ENCODE measurements around the gene HSPG2. TPM values are rescaled to one million over a fixed set of nuclear protein-coding genes. Genes with fewer than 3 reads are reported as not detected.
A peak's percentile ranks its signal among the peaks of the same experiment; 100 is the strongest.
"Not testable (repeated sequence)": the region's sequence is repeated elsewhere in the genome, so short reads cannot be mapped to it uniquely, and the experiment has no call there.

Gene HSPG2
- total RNA-seq, result 221 to 226 TPM (median 221 TPM) in 3 replicates

- Mint-ChIP-seq H3K27me3 (ENCODE audit: low read depth) (no peaks in the 10 kb centered on the region), H3K27ac (peak within 1 kb of the TSS; percentile 97), H3K9me3 (no peaks in the 10 kb centered on the region), H3K36me3 (no peaks in the 10 kb centered on the region), H3K4me3 (peak within 1 kb of the TSS; percentile 76), H3K4me1 (peaks cover 64% of the 10 kb centered on the region)
- no peak for DNase-seq (ENCODE audit: low spot score in 2 of 2, unreplicated experiment in 2 of 2)
- TF ChIP-seq CTCF (IDR thresholded peaks at IDR 0.05; ENCODE audit: unreplicated experiment), result no peak
Observed at GRCh38 chr1:21937034-21937371, at the start of gene HSPG2. TSS of gene HSPG2 (minus strand) at chr1:21937310. CDS start at chr1:21937217, 93 bp downstream.

DNA sequence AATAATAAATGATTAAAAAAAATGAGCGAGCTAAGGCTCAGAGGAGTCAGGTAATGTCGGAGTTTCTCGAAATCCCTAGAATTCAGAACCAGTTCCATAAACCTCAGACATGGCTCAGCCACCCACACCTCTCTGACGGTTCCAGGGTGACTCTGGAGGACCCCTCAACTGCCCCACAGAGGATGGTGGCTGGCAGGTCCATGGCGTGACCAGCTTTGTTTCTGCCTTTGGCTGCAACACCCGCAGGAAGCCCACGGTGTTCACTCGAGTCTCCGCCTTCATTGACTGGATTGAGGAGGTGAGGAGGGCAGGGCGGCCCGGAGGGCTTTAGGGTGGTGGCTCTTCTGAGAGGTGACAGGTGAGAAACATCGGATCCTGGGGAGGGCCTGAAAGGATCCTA is 49.3 kb upstream of the HSPG2 start:
- not testable (repeated sequence) for H3K36me3 Mint-ChIP-seq; DNase-seq (ENCODE audit: low spot score in 2 of 2, unreplicated experiment in 2 of 2); H3K9me3 Mint-ChIP-seq; H3K4me3 Mint-ChIP-seq; H3K4me1 Mint-ChIP-seq; H3K27ac Mint-ChIP-seq; H3K27me3 Mint-ChIP-seq (ENCODE audit: low read depth)

- not testable (repeated sequence) for H3K9me3 Mint-ChIP-seq; H3K27ac Mint-ChIP-seq; H3K4me3 Mint-ChIP-seq; H3K4me1 Mint-ChIP-seq; H3K27me3 Mint-ChIP-seq (ENCODE audit: low read depth); H3K36me3 Mint-ChIP-seq; DNase-seq (ENCODE audit: low spot score in 2 of 2, unreplicated experiment in 2 of 2)
Observed at GRCh38 chr1:21985893-21986292, 48.8 kb upstream of the HSPG2 start.

- not testable (repeated sequence) for H3K4me3 Mint-ChIP-seq; DNase-seq (ENCODE audit: low spot score in 2 of 2, unreplicated experiment in 2 of 2); H3K9me3 Mint-ChIP-seq; H3K27me3 Mint-ChIP-seq (ENCODE audit: low read depth); H3K36me3 Mint-ChIP-seq; H3K4me1 Mint-ChIP-seq; H3K27ac Mint-ChIP-seq
Observed at GRCh38 chr1:21983539-21983938, 46.4 kb upstream of the HSPG2 start.

- not testable (repeated sequence) for H3K4me1 Mint-ChIP-seq; H3K36me3 Mint-ChIP-seq; H3K27me3 Mint-ChIP-seq (ENCODE audit: low read depth); H3K27ac Mint-ChIP-seq; DNase-seq (ENCODE audit: low spot score in 2 of 2, unreplicated experiment in 2 of 2); H3K9me3 Mint-ChIP-seq; H3K4me3 Mint-ChIP-seq
Observed at GRCh38 chr1:21982122-21982521, 45.0 kb upstream of the HSPG2 start.

DNA sequence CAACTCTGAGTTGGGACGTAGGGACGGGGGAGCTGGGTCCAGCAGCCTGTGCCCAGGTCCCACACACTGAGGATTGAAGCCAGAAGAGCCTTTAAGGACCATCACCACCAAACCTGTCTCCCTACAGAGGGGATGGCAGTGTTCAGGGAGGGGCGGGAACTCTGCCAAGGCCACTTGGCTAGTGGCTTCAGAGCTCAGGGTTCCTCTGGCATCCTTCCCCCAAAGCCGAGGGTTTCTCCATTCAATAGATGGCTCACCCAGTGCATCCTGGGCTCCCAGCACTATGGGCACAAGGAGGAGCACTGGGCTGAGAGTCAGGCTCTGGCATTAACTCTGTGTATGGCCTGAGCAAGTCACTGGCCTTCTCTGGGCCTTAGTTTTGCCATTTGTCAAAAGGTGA is 44.1 kb upstream of the HSPG2 start:
- H3K4me3 Mint-ChIP-seq; DNase-seq (ENCODE audit: low spot score in 2 of 2, unreplicated experiment in 2 of 2); H3K4me1 Mint-ChIP-seq; H3K9me3 Mint-ChIP-seq; H3K27ac Mint-ChIP-seq; H3K36me3 Mint-ChIP-seq; H3K27me3 Mint-ChIP-seq (ENCODE audit: low read depth): not testable (repeated sequence)

DNA sequence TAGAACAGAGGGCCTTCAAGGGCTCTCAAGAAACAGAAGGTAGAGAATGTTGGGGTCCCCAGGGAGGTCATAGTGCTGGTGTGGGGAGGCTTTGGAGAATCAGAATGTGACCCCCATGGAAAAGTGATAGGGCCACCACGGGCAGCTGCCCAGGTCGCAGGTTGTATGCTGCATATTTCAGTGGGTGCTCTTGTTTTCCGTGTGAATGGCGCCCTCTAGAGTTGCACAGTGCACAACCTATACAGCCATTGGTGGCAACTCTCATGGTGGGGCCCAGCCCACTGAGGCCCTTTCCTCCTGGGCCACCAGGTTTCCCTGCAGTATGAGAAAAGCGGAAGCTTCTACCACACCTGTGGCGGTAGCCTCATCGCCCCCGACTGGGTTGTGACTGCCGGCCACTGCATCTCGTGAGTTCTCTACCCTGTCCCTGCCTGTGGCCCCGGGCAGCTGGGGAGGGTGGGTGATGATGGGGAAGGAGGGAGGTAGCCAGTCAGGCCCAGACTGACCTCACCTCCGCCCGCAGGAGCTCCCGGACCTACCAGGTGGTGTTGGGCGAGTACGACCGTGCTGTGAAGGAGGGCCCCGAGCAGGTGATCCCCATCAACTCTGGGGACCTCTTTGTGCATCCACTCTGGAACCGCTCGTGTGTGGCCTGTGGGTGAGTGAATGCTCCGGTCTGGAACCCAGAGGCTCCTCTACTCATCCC is 43.6 kb upstream of the HSPG2 start:
- DNase-seq (ENCODE audit: low spot score in 2 of 2, unreplicated experiment in 2 of 2); H3K9me3 Mint-ChIP-seq; H3K4me1 Mint-ChIP-seq; H3K4me3 Mint-ChIP-seq; H3K27me3 Mint-ChIP-seq (ENCODE audit: low read depth); H3K27ac Mint-ChIP-seq; H3K36me3 Mint-ChIP-seq: not testable (repeated sequence)

DNA sequence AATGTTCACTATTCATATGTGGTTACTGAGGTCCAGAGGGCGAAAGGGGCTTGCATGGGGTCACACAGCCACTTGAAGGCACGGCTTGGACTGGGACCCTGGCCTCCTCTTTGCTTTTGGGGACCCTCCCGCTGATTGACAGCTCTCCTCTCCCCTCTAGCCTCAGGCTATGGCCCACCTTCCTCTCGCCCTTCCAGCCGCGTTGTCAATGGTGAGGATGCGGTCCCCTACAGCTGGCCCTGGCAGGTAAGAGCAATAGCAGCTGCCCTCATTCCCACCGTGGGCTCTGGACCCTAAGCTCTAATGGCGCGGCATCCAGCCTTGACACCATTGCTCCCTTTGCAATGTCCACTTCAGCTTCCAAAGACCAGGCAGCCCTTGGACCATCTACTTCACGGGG is 41.1 kb upstream of the HSPG2 start:
- H3K36me3 Mint-ChIP-seq; H3K4me3 Mint-ChIP-seq; H3K27me3 Mint-ChIP-seq (ENCODE audit: low read depth); H3K27ac Mint-ChIP-seq; H3K4me1 Mint-ChIP-seq; H3K9me3 Mint-ChIP-seq; DNase-seq (ENCODE audit: low spot score in 2 of 2, unreplicated experiment in 2 of 2): not testable (repeated sequence)

- H3K4me1 Mint-ChIP-seq; H3K27me3 Mint-ChIP-seq (ENCODE audit: low read depth); DNase-seq (ENCODE audit: low spot score in 2 of 2, unreplicated experiment in 2 of 2); H3K9me3 Mint-ChIP-seq; H3K36me3 Mint-ChIP-seq; H3K27ac Mint-ChIP-seq; H3K4me3 Mint-ChIP-seq: not testable (repeated sequence)
Observed at GRCh38 chr1:21976703-21977239, 39.7 kb upstream of the HSPG2 start, which contains the start of gene CELA3B. TSS of gene CELA3B (plus strand) at chr1:21977022. CDS start at chr1:21977040, 18 bp downstream.

DNA sequence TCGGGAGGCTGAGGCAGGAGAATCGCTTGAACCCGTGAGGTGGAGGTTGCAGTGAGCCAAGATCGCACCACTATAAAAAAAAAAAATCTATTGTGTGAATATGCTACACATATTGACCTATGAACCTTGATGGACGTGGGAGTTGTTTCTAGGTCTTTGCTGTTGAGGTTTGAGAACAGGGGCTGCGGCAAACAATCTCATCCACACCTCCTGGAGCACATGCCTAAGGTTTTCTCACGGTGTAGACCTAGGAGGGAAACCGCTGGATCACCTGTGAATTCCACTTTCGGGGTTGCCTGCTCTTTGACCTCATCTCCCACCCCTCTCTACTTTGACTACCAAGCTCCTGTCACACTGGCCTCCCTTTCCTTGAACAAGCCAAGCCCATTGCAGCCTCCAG is 38.2 kb upstream of the HSPG2 start:
- not testable (repeated sequence) for H3K4me3 Mint-ChIP-seq; H3K9me3 Mint-ChIP-seq; H3K27me3 Mint-ChIP-seq (ENCODE audit: low read depth); H3K36me3 Mint-ChIP-seq; H3K4me1 Mint-ChIP-seq; H3K27ac Mint-ChIP-seq; DNase-seq (ENCODE audit: low spot score in 2 of 2, unreplicated experiment in 2 of 2)

DNA sequence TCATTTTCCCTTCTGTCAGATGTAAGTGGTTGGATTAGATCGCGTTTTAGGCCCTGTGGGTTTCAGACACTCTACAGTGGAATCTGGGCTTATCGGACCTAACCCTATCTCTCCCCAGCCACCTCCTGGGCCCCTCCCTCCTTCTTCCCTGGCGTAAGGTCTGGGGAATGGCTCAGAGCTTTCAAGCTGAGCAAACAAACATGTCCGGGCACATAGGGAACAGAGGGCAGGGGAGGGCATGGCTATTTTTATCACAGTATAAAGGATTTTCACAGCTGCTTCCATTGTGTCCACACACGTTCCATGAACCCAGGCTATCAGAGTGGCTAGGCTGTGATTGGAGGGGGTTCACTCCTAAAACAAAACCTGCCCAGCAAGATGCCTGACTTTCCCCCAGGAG is 37.6 kb upstream of the HSPG2 start:
- not testable (repeated sequence) for H3K9me3 Mint-ChIP-seq; DNase-seq (ENCODE audit: low spot score in 2 of 2, unreplicated experiment in 2 of 2); H3K36me3 Mint-ChIP-seq; H3K27me3 Mint-ChIP-seq (ENCODE audit: low read depth); H3K4me3 Mint-ChIP-seq; H3K4me1 Mint-ChIP-seq
- H3K27ac Mint-ChIP-seq, result peak overlapping the region; percentile 34

GRCh38 chr1:21973948-21974347 is 36.8 kb upstream of the HSPG2 start:
- H3K4me1 Mint-ChIP-seq; DNase-seq (ENCODE audit: low spot score in 2 of 2, unreplicated experiment in 2 of 2); H3K36me3 Mint-ChIP-seq; H3K9me3 Mint-ChIP-seq; H3K27ac Mint-ChIP-seq; H3K27me3 Mint-ChIP-seq (ENCODE audit: low read depth); H3K4me3 Mint-ChIP-seq: not testable (repeated sequence)

- H3K4me3 Mint-ChIP-seq; DNase-seq (ENCODE audit: low spot score in 2 of 2, unreplicated experiment in 2 of 2); H3K9me3 Mint-ChIP-seq; H3K27ac Mint-ChIP-seq; H3K36me3 Mint-ChIP-seq; H3K4me1 Mint-ChIP-seq; H3K27me3 Mint-ChIP-seq (ENCODE audit: low read depth): not testable (repeated sequence)
Observed at GRCh38 chr1:21972973-21973441, 35.9 kb upstream of the HSPG2 start.

All from mesothelial cell of epicardium (in vitro differentiated cells).